Body of pancreas (tissue), 4 donors: ENCODE measurements around the gene QRICH1.

Experiments
- POLR2A ChIP-seq, 3 donors: fragments of 450-650 bp; IDR thresholded peaks; one replicate each; pipeline ENCODE4 v1.6.1; 2016; ENCODE audit warnings: antibody characterized with exemption in 3 of 3, mild to moderate bottlenecking in 2 of 3
- TF ChIP-seq, protein P1 (sequence below), 7 experiments: fragments of 450-650 bp in 4 of 7; fragments of 200-600 bp in 3 of 7; sonication (generic) in 3 of 7; IDR thresholded peaks; one replicate each; pipeline ENCODE4 v1.5.1; 2016 to 2019; ENCODE audit warnings: antibody characterized with exemption in 7 of 7

DNA sequence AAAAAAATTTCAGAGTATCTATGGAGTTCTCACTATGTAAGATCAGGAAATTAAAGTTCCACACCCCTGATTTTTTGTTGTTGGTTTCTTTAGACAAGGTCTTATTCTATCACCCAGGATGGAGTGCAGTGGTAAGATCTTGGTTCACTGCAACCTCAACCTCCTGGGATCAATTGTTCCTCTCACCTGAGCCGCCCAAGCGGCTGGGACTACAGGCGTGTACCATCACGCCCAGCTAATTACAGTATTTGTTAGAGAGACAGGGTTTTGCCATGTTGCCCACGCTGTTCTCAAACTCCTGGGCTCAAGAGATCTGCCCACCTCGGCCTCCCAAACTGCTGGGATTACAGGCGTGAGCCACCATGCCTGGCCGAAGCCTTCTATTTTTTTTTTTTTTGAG lies 12.4 kb downstream of the QRICH1 start:
- no peak for TF ChIP-seq POLR2A (IDR thresholded peaks at IDR 0.05)
- TF ChIP-seq, protein P1, sequence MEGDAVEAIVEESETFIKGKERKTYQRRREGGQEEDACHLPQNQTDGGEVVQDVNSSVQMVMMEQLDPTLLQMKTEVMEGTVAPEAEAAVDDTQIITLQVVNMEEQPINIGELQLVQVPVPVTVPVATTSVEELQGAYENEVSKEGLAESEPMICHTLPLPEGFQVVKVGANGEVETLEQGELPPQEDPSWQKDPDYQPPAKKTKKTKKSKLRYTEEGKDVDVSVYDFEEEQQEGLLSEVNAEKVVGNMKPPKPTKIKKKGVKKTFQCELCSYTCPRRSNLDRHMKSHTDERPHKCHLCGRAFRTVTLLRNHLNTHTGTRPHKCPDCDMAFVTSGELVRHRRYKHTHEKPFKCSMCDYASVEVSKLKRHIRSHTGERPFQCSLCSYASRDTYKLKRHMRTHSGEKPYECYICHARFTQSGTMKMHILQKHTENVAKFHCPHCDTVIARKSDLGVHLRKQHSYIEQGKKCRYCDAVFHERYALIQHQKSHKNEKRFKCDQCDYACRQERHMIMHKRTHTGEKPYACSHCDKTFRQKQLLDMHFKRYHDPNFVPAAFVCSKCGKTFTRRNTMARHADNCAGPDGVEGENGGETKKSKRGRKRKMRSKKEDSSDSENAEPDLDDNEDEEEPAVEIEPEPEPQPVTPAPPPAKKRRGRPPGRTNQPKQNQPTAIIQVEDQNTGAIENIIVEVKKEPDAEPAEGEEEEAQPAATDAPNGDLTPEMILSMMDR (IDR thresholded peaks at IDR 0.05) = no peak
